ENCODE data around the gene RAPGEF5.

DNA sequence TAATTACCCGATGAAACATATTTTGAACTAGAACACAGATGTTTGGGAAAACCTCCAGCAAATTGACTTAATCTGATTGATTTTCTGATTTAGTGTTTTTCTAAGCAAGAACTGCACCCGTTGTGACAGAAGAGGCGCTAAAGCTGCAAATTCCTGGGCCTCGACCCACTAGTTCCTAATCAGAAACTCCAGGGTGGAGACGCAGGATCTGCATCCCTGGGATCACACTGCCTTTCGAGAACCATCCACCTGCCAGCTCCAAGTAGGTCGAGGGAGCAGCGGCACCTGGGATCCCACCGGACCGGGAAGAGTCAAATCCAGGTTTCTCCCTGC lies 274.4 kb downstream of the RAPGEF5 start:
- TF ChIP-seq EZH2 (IDR thresholded peaks at IDR 0.05): no peak
- no peak for TF ChIP-seq POLR2AphosphoS5 (IDR thresholded peaks at IDR 0.05; ENCODE audit: borderline replicate concordance, low read depth, low read length)
- TF ChIP-seq FOXP2 (optimal IDR thresholded peaks at IDR 0.05; ENCODE audit: control extremely low read depth, extremely low read length, insufficient read depth): no peak
